Measurements from ENCODE around the gene NYAP2. TPM values are rescaled to one million over a fixed set of nuclear protein-coding genes. Genes with fewer than 3 reads are reported as not detected.

Gene NYAP2
- total and polyA plus RNA-seq, 2 experiments from 2014 or later: not detected

- Histone ChIP-seq H3K36me3 (no peaks in the 10 kb centered on the region), H3K4me1 (ENCODE audit: low read depth) (no peaks in the 10 kb centered on the region), H3K27me3 (no peaks in the 10 kb centered on the region), H3K9me3 (ENCODE audit: low read depth) (no peaks in the 10 kb centered on the region), H3K27ac (no peak overlapping the region), H3K4me3 (no peak overlapping the region)
- TF ChIP-seq CTCF (IDR thresholded peaks at IDR 0.05; ENCODE audit: low read depth, low read length): no peak
- DNase-seq (ENCODE audit: low read depth in 1 of 2, low spot score in 1 of 2): no peak
Measured at GRCh38 chr2:225678792-225679191, 279.3 kb downstream of the NYAP2 start.

- H3K9me3 ChIP-seq (ENCODE audit: low read depth): no peaks in the 10 kb centered on the region
- TF ChIP-seq CTCF (IDR thresholded peaks at IDR 0.05; ENCODE audit: low read depth, low read length): no peak
- no peak for DNase-seq (ENCODE audit: low read depth in 1 of 2, low spot score in 1 of 2)
Measured at GRCh38 chr2:225683258-225683657, 283.7 kb downstream of the NYAP2 start.

GRCh38 chr2:225690153-225690552, 290.6 kb downstream of the NYAP2 start:
- no peak for DNase-seq (ENCODE audit: low read depth in 1 of 2, low spot score in 1 of 2)
- Histone ChIP-seq H3K36me3 (no peaks in the 10 kb centered on the region), H3K4me1 (ENCODE audit: low read depth) (no peaks in the 10 kb centered on the region), H3K9me3 (ENCODE audit: low read depth) (no peaks in the 10 kb centered on the region), H3K27me3 (no peaks in the 10 kb centered on the region), H3K27ac (no peak overlapping the region), H3K4me3 (no peak overlapping the region)
- no peak for TF ChIP-seq CTCF (IDR thresholded peaks at IDR 0.05; ENCODE audit: low read depth, low read length)

More at GRCh38 chr2:225683258-225683657, 283.7 kb downstream of the NYAP2 start:
- no peaks in the 10 kb centered on the region for H3K36me3 ChIP-seq
- no peak overlapping the region for H3K4me3 ChIP-seq
- H3K27ac ChIP-seq: no peak overlapping the region
- no peaks in the 10 kb centered on the region for H3K27me3 ChIP-seq
- H3K4me1 ChIP-seq (ENCODE audit: low read depth): no peaks in the 10 kb centered on the region

- no peaks in the 10 kb centered on the region for H3K36me3 ChIP-seq
- no peaks in the 10 kb centered on the region for H3K27me3 ChIP-seq
- no peak overlapping the region for H3K4me3 ChIP-seq
- DNase-seq (ENCODE audit: low read depth in 1 of 2, low spot score in 1 of 2): no peak
- no peaks in the 10 kb centered on the region for H3K9me3 ChIP-seq (ENCODE audit: low read depth)
- H3K4me1 ChIP-seq (ENCODE audit: low read depth): no peaks in the 10 kb centered on the region
- TF ChIP-seq CTCF (IDR thresholded peaks at IDR 0.05; ENCODE audit: low read depth, low read length): no peak
- H3K27ac ChIP-seq: no peak overlapping the region
Measured at GRCh38 chr2:225691711-225692110, 292.2 kb downstream of the NYAP2 start.

- no peak for DNase-seq (ENCODE audit: low read depth in 1 of 2, low spot score in 1 of 2)
- H3K4me3 ChIP-seq: no peak overlapping the region
- no peak for TF ChIP-seq CTCF (IDR thresholded peaks at IDR 0.05; ENCODE audit: low read depth, low read length)
- no peak overlapping the region for H3K27ac ChIP-seq
- no peaks in the 10 kb centered on the region for H3K27me3 ChIP-seq
- H3K36me3 ChIP-seq: no peaks in the 10 kb centered on the region
- no peaks in the 10 kb centered on the region for H3K4me1 ChIP-seq (ENCODE audit: low read depth)
- H3K9me3 ChIP-seq (ENCODE audit: low read depth): no peaks in the 10 kb centered on the region
Measured at GRCh38 chr2:225693259-225693658, 293.7 kb downstream of the NYAP2 start.

- TF ChIP-seq CTCF (IDR thresholded peaks at IDR 0.05; ENCODE audit: low read depth, low read length): no peak
- no peaks in the 10 kb centered on the region for H3K9me3 ChIP-seq (ENCODE audit: low read depth)
- no peak overlapping the region for H3K4me3 ChIP-seq
- DNase-seq (ENCODE audit: low read depth in 1 of 2, low spot score in 1 of 2): no peak
- no peaks in the 10 kb centered on the region for H3K27me3 ChIP-seq
- no peaks in the 10 kb centered on the region for H3K36me3 ChIP-seq
- no peak overlapping the region for H3K27ac ChIP-seq
- H3K4me1 ChIP-seq (ENCODE audit: low read depth): no peaks in the 10 kb centered on the region
Measured at GRCh38 chr2:225694664-225695063, 295.2 kb downstream of the NYAP2 start.

Measured in cardiac muscle cell (in vitro differentiated cells and primary cell).